HL-60 (cell line): ENCODE data around the gene MACROD2.

Source experiments
- CTCF ChIP-seq: IDR thresholded peaks from one replicate; pipeline ENCODE4 v1.5.1; 2011; ENCODE audit warnings: low read length, control low read depth, inconsistent platforms; ENCODE audit not compliant: insufficient read depth
- POLR2AphosphoS5 ChIP-seq: IDR thresholded peaks from 2 replicates; pipeline ENCODE4 v1.6.1; 2012; ENCODE audit warnings: low read depth

- TF ChIP-seq CTCF (no peak), POLR2AphosphoS5 (no peak)
Observed at GRCh38 chr20:15411781-15412180, 1416.5 kb downstream of the MACROD2 start.
